Measurements from ENCODE around the gene ANAPC2.

The ANAPC2 gene

DNA sequence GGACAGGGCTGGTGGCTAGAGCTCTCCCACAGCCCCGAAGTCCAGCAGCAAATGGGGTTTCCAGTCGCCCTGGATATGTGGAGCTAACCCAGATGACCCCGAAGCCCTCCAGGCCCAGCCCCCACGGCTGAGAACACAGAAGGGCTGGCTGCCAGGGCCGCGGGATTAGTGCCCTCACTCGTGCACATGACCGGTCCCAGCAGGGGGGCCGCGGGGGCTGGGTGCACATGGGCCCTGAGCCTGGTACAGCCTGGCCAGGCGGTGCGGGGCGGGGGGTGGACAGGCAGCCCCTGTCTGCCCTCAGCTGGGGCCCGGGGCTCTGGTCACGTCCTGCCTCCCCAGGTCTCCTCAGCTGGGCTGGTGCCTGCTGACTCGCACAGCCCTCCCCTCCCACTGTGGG, 6.0 kb upstream of the ANAPC2 start:
- TF ChIP-seq, protein P1, sequence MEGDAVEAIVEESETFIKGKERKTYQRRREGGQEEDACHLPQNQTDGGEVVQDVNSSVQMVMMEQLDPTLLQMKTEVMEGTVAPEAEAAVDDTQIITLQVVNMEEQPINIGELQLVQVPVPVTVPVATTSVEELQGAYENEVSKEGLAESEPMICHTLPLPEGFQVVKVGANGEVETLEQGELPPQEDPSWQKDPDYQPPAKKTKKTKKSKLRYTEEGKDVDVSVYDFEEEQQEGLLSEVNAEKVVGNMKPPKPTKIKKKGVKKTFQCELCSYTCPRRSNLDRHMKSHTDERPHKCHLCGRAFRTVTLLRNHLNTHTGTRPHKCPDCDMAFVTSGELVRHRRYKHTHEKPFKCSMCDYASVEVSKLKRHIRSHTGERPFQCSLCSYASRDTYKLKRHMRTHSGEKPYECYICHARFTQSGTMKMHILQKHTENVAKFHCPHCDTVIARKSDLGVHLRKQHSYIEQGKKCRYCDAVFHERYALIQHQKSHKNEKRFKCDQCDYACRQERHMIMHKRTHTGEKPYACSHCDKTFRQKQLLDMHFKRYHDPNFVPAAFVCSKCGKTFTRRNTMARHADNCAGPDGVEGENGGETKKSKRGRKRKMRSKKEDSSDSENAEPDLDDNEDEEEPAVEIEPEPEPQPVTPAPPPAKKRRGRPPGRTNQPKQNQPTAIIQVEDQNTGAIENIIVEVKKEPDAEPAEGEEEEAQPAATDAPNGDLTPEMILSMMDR (IDR thresholded peaks at IDR 0.05; ENCODE audit: low read length, missing control alignments), result no peak
- DNase-seq (ENCODE audit: low read depth), result no peak
- H3K4me3 ChIP-seq (replicated peaks; ENCODE audit: low read depth, low read length), result no peak overlapping the region

DNA sequence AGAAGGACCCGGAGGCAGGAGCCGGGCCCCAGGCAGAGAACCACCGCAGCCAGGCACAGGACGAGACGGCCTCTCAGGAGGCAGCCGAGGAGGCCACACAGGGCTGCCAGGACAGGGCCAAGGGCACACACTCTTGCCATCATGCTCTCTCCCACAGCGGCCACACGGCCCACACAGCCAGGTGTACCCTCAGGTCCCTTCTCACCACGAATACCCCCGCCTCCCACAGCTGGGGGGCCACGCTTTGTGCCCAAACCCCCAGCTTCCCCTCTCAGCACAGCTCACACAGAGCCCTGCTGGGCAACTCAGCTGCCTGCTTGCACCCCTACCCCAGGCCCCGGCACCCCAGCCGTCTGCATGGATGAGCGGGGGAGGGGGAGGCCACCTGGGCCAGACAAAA, 5.4 kb upstream of the ANAPC2 start:
- TF ChIP-seq, protein P1 (IDR thresholded peaks at IDR 0.05; ENCODE audit: low read length, missing control alignments), result no peak
- H3K4me3 ChIP-seq (replicated peaks; ENCODE audit: low read depth, low read length), result no peak overlapping the region
- no peak for DNase-seq (ENCODE audit: low read depth)

DNA sequence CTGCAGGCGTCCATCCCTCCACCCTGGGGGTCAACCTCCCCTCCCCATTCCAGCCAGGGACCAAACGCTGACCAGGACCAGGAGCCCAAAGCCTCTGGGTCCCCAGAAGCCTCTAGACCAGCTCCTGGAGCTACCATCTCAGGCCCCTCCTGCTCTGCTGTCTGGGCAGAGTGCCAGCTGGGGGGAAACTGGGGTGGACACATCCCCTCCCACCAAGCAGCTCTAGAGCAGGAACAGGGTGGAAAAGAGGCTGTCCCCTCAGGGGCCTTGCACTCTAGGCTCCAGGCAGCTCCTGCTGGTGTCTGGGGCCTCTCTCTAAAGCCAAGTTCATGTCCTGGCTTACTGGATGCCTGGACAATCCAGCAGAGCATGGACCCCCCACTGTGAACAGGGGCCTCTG, 4.5 kb upstream of the ANAPC2 start:
- DNase-seq (ENCODE audit: low read depth), result no peak
- TF ChIP-seq, protein P1 (IDR thresholded peaks at IDR 0.05; ENCODE audit: low read length, missing control alignments), result no peak

DNA sequence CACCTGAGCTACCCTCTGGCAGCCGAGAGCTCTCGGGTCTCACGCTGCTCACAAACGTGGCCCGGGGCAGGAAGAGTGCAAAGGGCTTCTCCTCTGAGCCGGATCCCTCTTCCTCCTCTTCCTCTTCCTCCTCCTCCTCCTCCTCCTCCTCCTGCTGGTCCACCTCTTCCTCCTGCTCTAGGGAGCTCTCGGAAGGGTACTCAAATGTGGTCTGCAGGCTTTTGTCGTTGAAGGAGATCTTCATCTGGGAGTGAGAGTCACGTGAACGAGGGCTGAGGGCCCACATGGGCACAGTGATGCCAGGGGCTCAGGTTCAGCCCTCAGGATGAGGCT, 4.1 kb upstream of the ANAPC2 start:
- TF ChIP-seq, protein P1 (IDR thresholded peaks at IDR 0.05; ENCODE audit: low read length, missing control alignments), result no peak
- no peak overlapping the region for H3K4me3 ChIP-seq (replicated peaks; ENCODE audit: low read depth, low read length)
- DNase-seq (ENCODE audit: low read depth), result no peak

More for the DNA sequence above, 4.5 kb upstream of the ANAPC2 start:
- H3K4me3 ChIP-seq (replicated peaks; ENCODE audit: low read depth, low read length), result no peak overlapping the region

DNA sequence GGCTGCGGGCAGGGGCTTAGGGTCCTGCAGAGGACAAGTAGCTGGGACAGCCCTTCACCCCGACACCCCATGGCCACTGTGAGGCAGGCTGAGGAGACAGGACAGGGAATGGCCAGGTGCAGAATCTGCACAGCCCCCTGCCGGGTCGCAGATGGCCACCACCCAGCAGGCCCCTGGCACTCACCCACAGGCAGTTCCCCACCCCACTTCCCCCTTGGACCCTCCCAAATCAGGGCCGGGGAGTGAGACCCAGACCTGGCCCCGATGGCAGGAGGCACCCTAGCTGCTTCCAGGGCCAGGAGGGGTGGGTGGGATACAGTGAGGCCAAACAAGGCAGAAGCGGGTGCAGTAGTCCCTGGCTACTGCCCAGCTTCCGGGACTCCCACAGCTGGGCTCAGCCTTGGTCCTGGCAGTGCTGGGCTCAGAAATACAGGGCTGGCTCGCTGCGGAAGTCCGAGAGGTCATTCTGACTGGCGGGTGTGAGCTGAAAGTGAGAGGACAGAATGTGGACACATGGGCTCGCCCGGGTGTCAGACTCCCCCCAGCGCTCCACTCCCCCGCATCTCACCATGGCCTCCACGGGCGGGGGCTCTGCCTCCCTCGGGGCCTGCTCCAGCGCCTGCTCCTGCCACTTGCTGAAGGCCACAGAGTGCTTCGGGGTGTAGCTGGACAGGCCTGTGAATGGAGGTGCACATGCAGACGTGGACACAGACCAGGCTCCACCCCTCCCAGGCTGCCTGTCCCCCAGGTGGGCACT, 3.5 kb upstream of the ANAPC2 start:
- TF ChIP-seq, protein P1 (IDR thresholded peaks at IDR 0.05; ENCODE audit: low read length, missing control alignments), result no peak
- no peak for DNase-seq (ENCODE audit: low read depth)
- H3K4me3 ChIP-seq (replicated peaks; ENCODE audit: low read depth, low read length), result no peak overlapping the region

DNA sequence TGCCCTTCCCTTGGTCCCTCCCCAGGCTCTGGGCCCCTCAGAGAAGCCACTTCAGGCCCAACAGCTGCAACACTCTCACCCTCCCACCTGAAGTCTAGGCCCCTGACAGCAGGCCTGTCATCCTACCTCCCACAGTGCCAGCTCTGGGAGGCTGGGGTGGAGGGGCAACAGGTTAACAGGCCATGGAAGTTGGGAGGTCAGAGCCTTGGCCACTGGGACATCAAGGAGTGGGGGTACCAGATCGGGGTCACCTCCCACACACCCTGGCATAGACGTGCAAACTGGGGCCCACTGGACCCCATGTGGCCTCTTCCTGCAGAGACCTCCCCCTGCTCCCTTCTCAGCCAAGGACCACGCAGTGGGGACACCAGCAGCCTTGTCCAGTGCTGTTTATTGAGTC, 2.9 kb upstream of the ANAPC2 start:
- no peak overlapping the region for H3K4me3 ChIP-seq (replicated peaks; ENCODE audit: low read depth, low read length)
- no peak for DNase-seq (ENCODE audit: low read depth)
- TF ChIP-seq, protein P1 (IDR thresholded peaks at IDR 0.05; ENCODE audit: low read length, missing control alignments), result no peak

DNA sequence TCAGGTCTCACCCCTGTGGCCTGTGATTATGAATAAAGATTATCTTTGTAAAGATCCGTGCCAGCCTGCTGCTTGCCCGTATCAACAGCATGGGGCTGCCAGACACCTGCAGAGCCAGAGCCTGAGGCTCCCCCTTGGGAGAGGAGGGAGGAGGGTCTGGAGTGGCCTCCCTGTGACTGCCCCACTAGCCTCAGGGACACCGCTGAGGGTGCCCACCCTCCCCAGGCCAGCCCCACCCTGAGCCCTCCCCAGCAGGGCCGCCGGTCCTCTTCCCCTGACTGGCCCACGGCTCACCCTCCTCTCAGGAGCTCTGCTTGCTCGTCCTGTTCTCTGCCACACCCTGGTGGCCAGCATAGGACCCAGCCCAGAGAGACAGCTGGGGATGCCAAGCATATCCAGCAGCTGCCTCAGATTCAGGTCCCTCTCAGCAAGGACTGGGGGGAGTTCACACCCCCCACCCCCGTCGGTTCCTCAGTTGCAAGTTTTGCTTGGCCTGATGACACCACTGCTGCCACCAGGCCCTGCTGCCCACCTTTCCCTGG, 2.0 kb upstream of the ANAPC2 start:
- H3K4me3 ChIP-seq (replicated peaks; ENCODE audit: low read depth, low read length), result no peak overlapping the region
- DNase-seq (ENCODE audit: low read depth), result no peak
- TF ChIP-seq, protein P1 (IDR thresholded peaks at IDR 0.05; ENCODE audit: low read length, missing control alignments), result no peak
